Fibroblast of lung (primary cell): Measurements from ENCODE around the gene SFMBT2. TPM values are rescaled to one million over a fixed set of nuclear protein-coding genes. Genes with fewer than 3 reads are reported as not detected.

ENCODE experiments used
- DNase-seq, 2 donors: peaks; one replicate each; pipeline versions ENCODE4 v3.0.0 to v3.0.0-alpha.2; 2010; ENCODE audit warnings: low read depth in 2 of 2
- H2AFZ ChIP-seq: 2 replicates; pipeline ENCODE4 v1.5.1; 2012; ENCODE audit warnings: low read length, control low read depth, inconsistent platforms
- H3K27ac ChIP-seq: 2 replicates; pipeline ENCODE4 v1.5.1; 2011; ENCODE audit warnings: low read length, control low read depth; ENCODE audit not compliant: insufficient read depth
- H3K27me3 ChIP-seq: 2 replicates; pipeline ENCODE4 v1.5.1; 2011; ENCODE audit warnings: mild to moderate bottlenecking, low read length; ENCODE audit not compliant: control insufficient read depth, insufficient read depth
- H3K36me3 ChIP-seq: 2 replicates; pipeline ENCODE4 v1.5.1; 2011; ENCODE audit warnings: low read length; ENCODE audit not compliant: control insufficient read depth, insufficient read depth
- H3K4me1 ChIP-seq: 2 replicates; pipeline ENCODE4 v1.5.1; 2011; ENCODE audit warnings: low read length; ENCODE audit not compliant: control insufficient read depth, insufficient read depth; ENCODE audit errors: extremely low read depth
- H3K4me2 ChIP-seq: 2 replicates; pipeline ENCODE4 v1.5.1; 2011; ENCODE audit warnings: low read length, control low read depth; ENCODE audit not compliant: insufficient read depth; ENCODE audit errors: extremely low read depth
- H3K4me3 ChIP-seq, 4 experiments: fragments of 200-600 bp in 1 of 4; sonication (generic) in 1 of 4; replicated peaks in 1 of 4; 2 replicates each; pipeline ENCODE4 v1.5.1; 2011 to 2016; ENCODE audit warnings: low read length in 4 of 4, low read depth in 3 of 4, mild to moderate bottlenecking in 3 of 4, control low read depth in 2 of 4, inconsistent platforms in 1 of 4, mixed read lengths in 1 of 4; ENCODE audit not compliant: insufficient read depth in 1 of 4; ENCODE audit errors: control extremely low read depth in 1 of 4
- H3K79me2 ChIP-seq: 2 replicates; pipeline ENCODE4 v1.5.1; 2012; ENCODE audit warnings: mild to moderate bottlenecking, low read length, inconsistent platforms; ENCODE audit not compliant: control insufficient read depth, insufficient read depth
- H3K9ac ChIP-seq: 2 replicates; pipeline ENCODE4 v1.5.1; 2011; ENCODE audit warnings: mild to moderate bottlenecking, low read length, control low read depth; ENCODE audit not compliant: insufficient read depth
- H3K9me3 ChIP-seq: 2 replicates; pipeline ENCODE4 v1.5.1; 2012; ENCODE audit warnings: low read depth, low read length; ENCODE audit not compliant: control insufficient read depth, insufficient read depth
- H4K20me1 ChIP-seq: 2 replicates; pipeline ENCODE4 v1.5.1; 2011; ENCODE audit warnings: low read length; ENCODE audit not compliant: control insufficient read depth, insufficient read depth; ENCODE audit errors: extremely low read depth
- CTCF ChIP-seq, 2 donors: IDR thresholded peaks in 1 of 2; conservative IDR thresholded peaks in 1 of 2; 1 replicate in 1 of 2; 2 replicates in 1 of 2; pipeline ENCODE4 v1.5.1; 2011 to 2012; ENCODE audit warnings: low read length in 2 of 2, control low read depth in 1 of 2, inconsistent platforms in 1 of 2, low read depth in 1 of 2, mild to moderate bottlenecking in 1 of 2
- EZH2 ChIP-seq: IDR thresholded peaks from 2 replicates; pipeline ENCODE4 v1.5.1; 2012; ENCODE audit warnings: low read length, control low read depth, mild to moderate bottlenecking; ENCODE audit errors: missing control alignments
- polyA plus RNA-seq, 2 donors: library from polyadenylated mRNA; depleted of rRNA in 1 of 2; stranded (reverse) in 1 of 2; unstranded in 1 of 2; fragments of >200 nt; gene quantifications; 2 replicates each; pipeline ENCODE4 v1.2.1, GENCODE V29; 2011 to 2012; ENCODE audit warnings: missing spikeins in 1 of 2
- total RNA-seq: library from RNA; depleted of rRNA; stranded (reverse); fragments of >200 nt; gene quantifications from 2 replicates; pipeline ENCODE4 v1.2.1, GENCODE V29; 2014

Gene SFMBT2
- total and polyA plus RNA-seq, 2 donors (not counting 1 experiment from before 2014, with no cell fraction given): 0.52 to 2.5 TPM

GRCh38 chr10:7365027-7365745, 45.6 kb downstream of the SFMBT2 start:
- Histone ChIP-seq H3K27me3 (no peaks in the 10 kb centered on the region), H3K9me3 (no peaks in the 10 kb centered on the region), H3K9ac (no peak overlapping the region), H3K4me1 (no peaks in the 10 kb centered on the region), H3K27ac (no peak overlapping the region), H3K4me2 (no peak overlapping the region), H3K79me2 (no peaks in the 10 kb centered on the region), H2AFZ (no peak overlapping the region), H3K4me3 (no peak overlapping the region), H3K36me3 (no peaks in the 10 kb centered on the region), H4K20me1 (no peaks in the 10 kb centered on the region)
- TF ChIP-seq CTCF (conservative IDR thresholded peaks at IDR 0.05 in 1 of 2, IDR thresholded peaks at IDR 0.05 in 1 of 2; ENCODE audit: low read depth in 1 of 2, low read length in 2 of 2): no peak
- no peak for TF ChIP-seq EZH2
- peak in 1 of 2 donors; percentile 39 for DNase-seq

GRCh38 chr10:7364474-7364873, 46.4 kb downstream of the SFMBT2 start:
- H3K27me3 ChIP-seq: no peaks in the 10 kb centered on the region
- H3K36me3 ChIP-seq: no peaks in the 10 kb centered on the region
- no peaks in the 10 kb centered on the region for H4K20me1 ChIP-seq
- TF ChIP-seq CTCF (conservative IDR thresholded peaks at IDR 0.05 in 1 of 2, IDR thresholded peaks at IDR 0.05 in 1 of 2; ENCODE audit: low read depth in 1 of 2, low read length in 2 of 2) (no peak), EZH2 (no peak)
- no peak overlapping the region for H3K27ac ChIP-seq
- no peaks in the 10 kb centered on the region for H3K79me2 ChIP-seq
- no peak overlapping the region for H3K4me2 ChIP-seq
- no peak overlapping the region for H3K4me3 ChIP-seq
- no peaks in the 10 kb centered on the region for H3K4me1 ChIP-seq
- H3K9ac ChIP-seq: no peak overlapping the region
- H3K9me3 ChIP-seq: no peaks in the 10 kb centered on the region
- DNase-seq: peak in 1 of 2 donors; percentile 25
- no peak overlapping the region for H2AFZ ChIP-seq

GRCh38 chr10:7363700-7364099, 47.1 kb downstream of the SFMBT2 start:
- H3K4me3 ChIP-seq: no peak overlapping the region
- H3K36me3 ChIP-seq: no peaks in the 10 kb centered on the region
- no peaks in the 10 kb centered on the region for H3K27me3 ChIP-seq
- no peak overlapping the region for H3K27ac ChIP-seq
- no peaks in the 10 kb centered on the region for H3K9me3 ChIP-seq
- H3K4me2 ChIP-seq: no peak overlapping the region
- H3K9ac ChIP-seq: no peak overlapping the region
- no peaks in the 10 kb centered on the region for H4K20me1 ChIP-seq
- H3K79me2 ChIP-seq: no peaks in the 10 kb centered on the region
- DNase-seq: no peak
- no peak overlapping the region for H2AFZ ChIP-seq
- H3K4me1 ChIP-seq: no peaks in the 10 kb centered on the region
- TF ChIP-seq CTCF (conservative IDR thresholded peaks at IDR 0.05 in 1 of 2, IDR thresholded peaks at IDR 0.05 in 1 of 2; ENCODE audit: low read depth in 1 of 2, low read length in 2 of 2) (no peak), EZH2 (no peak)
